ENCODE results near the gene ROR1. TPM values are rescaled to one million over a fixed set of nuclear protein-coding genes. Genes with fewer than 3 reads are reported as not detected.
A peak's percentile ranks its signal among the peaks of the same experiment; 100 is the strongest.

ROR1 gene
- total RNA-seq, 1 donor from 2014 or later, result 131 TPM

- Mint-ChIP-seq H3K27ac (ENCODE audit: unreplicated experiment) (peak overlapping the region; percentile 96), H3K27me3 (ENCODE audit: low read depth) (no peaks in the 10 kb centered on the region), H3K4me3 (ENCODE audit: unreplicated experiment) (no peak overlapping the region), H3K36me3 (ENCODE audit: low read depth) (peaks cover 7% of the 10 kb centered on the region), H3K9me3 (ENCODE audit: low read depth) (no peaks in the 10 kb centered on the region), H3K4me1 (ENCODE audit: low read depth) (peaks cover 99% of the 10 kb centered on the region)
- no peak for DNase-seq (ENCODE audit: low spot score)
- no peak for TF ChIP-seq CTCF (IDR thresholded peaks at IDR 0.05)
Observed at GRCh38 chr1:63947904-63948303, 174.1 kb downstream of the ROR1 start.

- peak overlapping the region; percentile 96 for H3K27ac Mint-ChIP-seq (ENCODE audit: unreplicated experiment)
- H3K27me3 Mint-ChIP-seq (ENCODE audit: low read depth), result no peaks in the 10 kb centered on the region
- H3K4me3 Mint-ChIP-seq (ENCODE audit: unreplicated experiment), result no peak overlapping the region
- peaks cover 89% of the 10 kb centered on the region for H3K4me1 Mint-ChIP-seq (ENCODE audit: low read depth)
- DNase-seq (ENCODE audit: low spot score), result no peak
- peaks cover 19% of the 10 kb centered on the region for H3K36me3 Mint-ChIP-seq (ENCODE audit: low read depth)
- H3K9me3 Mint-ChIP-seq (ENCODE audit: low read depth), result peaks cover 16% of the 10 kb centered on the region
- no peak for TF ChIP-seq CTCF (IDR thresholded peaks at IDR 0.05)
Observed at GRCh38 chr1:63950023-63950422, 176.2 kb downstream of the ROR1 start.

GRCh38 chr1:63951059-63951946, 177.5 kb downstream of the ROR1 start:
- Mint-ChIP-seq H3K4me3 (ENCODE audit: unreplicated experiment) (no peak overlapping the region), H3K4me1 (ENCODE audit: low read depth) (peaks cover 88% of the 10 kb centered on the region), H3K27me3 (ENCODE audit: low read depth) (no peaks in the 10 kb centered on the region), H3K9me3 (ENCODE audit: low read depth) (peaks cover 16% of the 10 kb centered on the region), H3K36me3 (ENCODE audit: low read depth) (peaks cover 23% of the 10 kb centered on the region), H3K27ac (ENCODE audit: unreplicated experiment) (peak overlapping the region; percentile 97)
- TF ChIP-seq CTCF (IDR thresholded peaks at IDR 0.05), result no peak
- no peak for DNase-seq (ENCODE audit: low spot score)

GRCh38 chr1:63954187-63954586, 180.4 kb downstream of the ROR1 start:
- no peak for DNase-seq (ENCODE audit: low spot score)
- H3K4me3 Mint-ChIP-seq (ENCODE audit: unreplicated experiment), result no peak overlapping the region
- H3K4me1 Mint-ChIP-seq (ENCODE audit: low read depth), result peaks cover 85% of the 10 kb centered on the region
- no peak overlapping the region for H3K27ac Mint-ChIP-seq (ENCODE audit: unreplicated experiment)
- no peak for TF ChIP-seq CTCF (IDR thresholded peaks at IDR 0.05)
- H3K9me3 Mint-ChIP-seq (ENCODE audit: low read depth), result peaks cover 22% of the 10 kb centered on the region
- H3K36me3 Mint-ChIP-seq (ENCODE audit: low read depth), result peaks cover 32% of the 10 kb centered on the region
- no peaks in the 10 kb centered on the region for H3K27me3 Mint-ChIP-seq (ENCODE audit: low read depth)

- H3K4me1 Mint-ChIP-seq (ENCODE audit: low read depth), result peaks cover 85% of the 10 kb centered on the region
- no peak for DNase-seq (ENCODE audit: low spot score)
- H3K27me3 Mint-ChIP-seq (ENCODE audit: low read depth), result no peaks in the 10 kb centered on the region
- H3K4me3 Mint-ChIP-seq (ENCODE audit: unreplicated experiment), result no peak overlapping the region
- peaks cover 29% of the 10 kb centered on the region for H3K9me3 Mint-ChIP-seq (ENCODE audit: low read depth)
- peak overlapping the region; percentile 83 for H3K27ac Mint-ChIP-seq (ENCODE audit: unreplicated experiment)
- no peak for TF ChIP-seq CTCF (IDR thresholded peaks at IDR 0.05)
- H3K36me3 Mint-ChIP-seq (ENCODE audit: low read depth), result peaks cover 36% of the 10 kb centered on the region
Observed at GRCh38 chr1:63955370-63956145, 181.7 kb downstream of the ROR1 start.
